Ovary (tissue), 3 donors: ENCODE measurements around the gene KIF26A.

Experiments used
- EP300 ChIP-seq: sonication (generic); formaldehyde crosslinking; IDR thresholded peaks from one replicate; pipeline ENCODE4 v1.6.1; 2017; ENCODE audit warnings: antibody characterized with exemption
- POLR2A ChIP-seq: fragments of 450-650 bp; IDR thresholded peaks from one replicate; pipeline ENCODE4 v1.6.1; 2017; ENCODE audit warnings: antibody characterized with exemption, mild to moderate bottlenecking, moderate library complexity
- TF ChIP-seq, protein P1 (sequence below), 3 donors: fragments of 450-650 bp in 2 of 3; fragments of 200-600 bp in 1 of 3; IDR thresholded peaks; one replicate each; pipeline versions ENCODE4 v1.5.1 to v1.8.0; 2016 to 2022; ENCODE audit warnings: antibody characterized with exemption in 3 of 3, mild to moderate bottlenecking in 1 of 3
- donor health status: DM: no; HTN: no; CAD: no.

DNA sequence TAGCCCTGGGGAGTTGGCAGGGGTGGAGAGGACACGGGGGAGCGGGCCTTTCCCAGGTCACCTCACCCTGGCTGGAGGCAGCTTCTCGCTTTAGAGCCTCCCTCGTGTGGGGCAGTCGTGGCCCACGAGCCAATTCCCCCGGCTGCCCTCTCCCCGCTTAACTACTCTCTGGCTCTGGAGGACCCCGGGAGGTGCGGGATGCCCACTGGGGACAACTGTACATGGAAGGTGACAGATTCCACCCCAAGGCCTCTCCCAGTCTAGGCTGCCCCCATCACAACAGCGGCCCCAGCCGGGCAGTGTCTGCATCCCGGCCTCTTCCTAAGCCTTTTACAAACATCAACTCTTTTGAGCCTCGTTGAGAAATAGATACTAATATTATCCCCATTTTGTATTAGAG lies 78.1 kb downstream of the KIF26A start:
- TF ChIP-seq, protein P1, sequence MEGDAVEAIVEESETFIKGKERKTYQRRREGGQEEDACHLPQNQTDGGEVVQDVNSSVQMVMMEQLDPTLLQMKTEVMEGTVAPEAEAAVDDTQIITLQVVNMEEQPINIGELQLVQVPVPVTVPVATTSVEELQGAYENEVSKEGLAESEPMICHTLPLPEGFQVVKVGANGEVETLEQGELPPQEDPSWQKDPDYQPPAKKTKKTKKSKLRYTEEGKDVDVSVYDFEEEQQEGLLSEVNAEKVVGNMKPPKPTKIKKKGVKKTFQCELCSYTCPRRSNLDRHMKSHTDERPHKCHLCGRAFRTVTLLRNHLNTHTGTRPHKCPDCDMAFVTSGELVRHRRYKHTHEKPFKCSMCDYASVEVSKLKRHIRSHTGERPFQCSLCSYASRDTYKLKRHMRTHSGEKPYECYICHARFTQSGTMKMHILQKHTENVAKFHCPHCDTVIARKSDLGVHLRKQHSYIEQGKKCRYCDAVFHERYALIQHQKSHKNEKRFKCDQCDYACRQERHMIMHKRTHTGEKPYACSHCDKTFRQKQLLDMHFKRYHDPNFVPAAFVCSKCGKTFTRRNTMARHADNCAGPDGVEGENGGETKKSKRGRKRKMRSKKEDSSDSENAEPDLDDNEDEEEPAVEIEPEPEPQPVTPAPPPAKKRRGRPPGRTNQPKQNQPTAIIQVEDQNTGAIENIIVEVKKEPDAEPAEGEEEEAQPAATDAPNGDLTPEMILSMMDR (IDR thresholded peaks at IDR 0.05) = no peak
- no peak for TF ChIP-seq POLR2A
- no peak for TF ChIP-seq EP300
